CD4-positive, CD25-positive, alpha-beta regulatory T cell (primary cell): ENCODE results near the gene PRPSAP2. TPM values are rescaled to one million over a fixed set of nuclear protein-coding genes. Genes with fewer than 3 reads are reported as not detected.
A peak's percentile ranks its signal among the peaks of the same experiment; 100 is the strongest.
"Not testable (repeated sequence)": the region's sequence is repeated elsewhere in the genome, so short reads cannot be mapped to it uniquely, and the experiment has no call there.

Experiments
- ATAC-seq, 2 donors: fragments of 150-1000 bp; cut with Tn5 transposase; one replicate each; pipeline ENCODE4 v1.10.0; 2021; ENCODE audit warnings: low read depth in 2 of 2, moderate number of reproducible peaks in 2 of 2, moderate library complexity in 1 of 2
- DNase-seq, 3 donors: peaks; one replicate each; pipeline versions ENCODE4 v3.0.0 to v3.0.0-alpha.2; 2012 to 2022; ENCODE audit warnings: mixed read lengths in 1 of 3
- H3K27ac ChIP-seq: one replicate; pipeline ENCODE4 v1.7.0; 2013; ENCODE audit warnings: mild to moderate bottlenecking, low read length; ENCODE audit not compliant: insufficient read depth, poor library complexity, severe bottlenecking
- H3K27me3 ChIP-seq: one replicate; pipeline ENCODE4 v1.7.0; 2013; ENCODE audit warnings: low read length; ENCODE audit not compliant: control insufficient read depth, insufficient read depth
- H3K36me3 ChIP-seq: one replicate; pipeline ENCODE4 v1.7.0; 2013; ENCODE audit warnings: mild to moderate bottlenecking, low read length, moderate library complexity; ENCODE audit not compliant: control insufficient read depth, insufficient read depth
- H3K4me1 ChIP-seq: 2 replicates; pipeline ENCODE4 v1.7.0; 2013; ENCODE audit warnings: mild to moderate bottlenecking, low read length; ENCODE audit not compliant: insufficient read depth, control insufficient read depth, poor library complexity, severe bottlenecking
- H3K4me3 ChIP-seq: one replicate; pipeline ENCODE4 v1.7.0; 2013; ENCODE audit warnings: low read depth, mild to moderate bottlenecking, low read length, moderate library complexity
- H3K9me3 ChIP-seq, 2 experiments: 1 replicate in 1 of 2; 2 replicates in 1 of 2; pipeline ENCODE4 v1.7.0; 2013; ENCODE audit warnings: low read length in 2 of 2, mild to moderate bottlenecking in 1 of 2, moderate library complexity in 1 of 2; ENCODE audit not compliant: control insufficient read depth in 2 of 2
- H3K27ac Mint-ChIP-seq, 3 donors: one replicate each; pipeline ENCODE4 v1.8.0; 2020 to 2022; ENCODE audit warnings: mild to moderate bottlenecking in 3 of 3, mixed read lengths in 3 of 3, moderate library complexity in 2 of 3
- H3K27me3 Mint-ChIP-seq: one replicate; pipeline ENCODE4 v1.8.0; 2022; ENCODE audit warnings: mild to moderate bottlenecking, mixed read lengths
- H3K36me3 Mint-ChIP-seq: one replicate; pipeline ENCODE4 v1.8.0; 2020; ENCODE audit warnings: mixed read lengths
- H3K4me1 Mint-ChIP-seq, 4 donors: one replicate each; pipeline ENCODE4 v1.8.0; 2020 to 2022; ENCODE audit warnings: mixed read lengths in 4 of 4, mild to moderate bottlenecking in 1 of 4
- H3K4me3 Mint-ChIP-seq, 4 donors: one replicate each; pipeline ENCODE4 v1.8.0; 2020 to 2022; ENCODE audit warnings: mild to moderate bottlenecking in 4 of 4, mixed read lengths in 4 of 4, moderate library complexity in 3 of 4
- H3K9me3 Mint-ChIP-seq, 7 donors: one replicate each; pipeline ENCODE4 v1.8.0; 2020 to 2022; ENCODE audit warnings: mixed read lengths in 7 of 7, mild to moderate bottlenecking in 3 of 7, moderate library complexity in 2 of 7
- polyA plus RNA-seq, 4 donors: library from polyadenylated mRNA; unstranded; fragments of 300-500 nt; fragmentation: Illumina TruSeq; gene quantifications; one replicate each; pipeline ENCODE4 v1.2.3, GENCODE V29; 2021
- total RNA-seq: library from RNA; stranded (reverse); gene quantifications from one replicate; pipeline ENCODE4 v1.2.3, GENCODE V29; 2022

Gene PRPSAP2
- total and polyA plus RNA-seq, 5 donors from 2014 or later, result 41.5 to 59.5 (median 45.8) TPM

- no peak for DNase-seq
- H3K36me3 ChIP-seq, result peaks cover 12% of the 10 kb centered on the region
- H3K27ac ChIP-seq, result no peak overlapping the region
- peaks cover 27% of the 10 kb centered on the region for H3K4me1 ChIP-seq
- H3K27ac Mint-ChIP-seq, result no peak overlapping the region
- ATAC-seq, result no peak
- H3K36me3 Mint-ChIP-seq, result peaks cover 8% of the 10 kb centered on the region
- no peaks in the 10 kb centered on the region for H3K27me3 ChIP-seq
- no peaks in the 10 kb centered on the region for H3K9me3 ChIP-seq
- H3K4me1 Mint-ChIP-seq, result peaks cover 22 to 60% (median 26%) of the 10 kb centered on the region in 4 donors
- no peak overlapping the region for H3K4me3 ChIP-seq
- no peaks in the 10 kb centered on the region for H3K9me3 Mint-ChIP-seq
- H3K27me3 Mint-ChIP-seq, result no peaks in the 10 kb centered on the region
- H3K4me3 Mint-ChIP-seq, result peak overlapping the region in 3 of 4 donors; percentile 4 to 46 (median 15)
These were observed 4.1 kb downstream of the PRPSAP2 start for GRCh38 chr17:18862011-18862410.

GRCh38 chr17:18864996-18865395 lies 7.1 kb downstream of the PRPSAP2 start:
- H3K4me1 ChIP-seq, H3K27me3 ChIP-seq, H3K9me3 Mint-ChIP-seq, H3K27ac Mint-ChIP-seq, H3K4me3 Mint-ChIP-seq, H3K27ac ChIP-seq, ATAC-seq, H3K4me3 ChIP-seq, H3K9me3 ChIP-seq, H3K27me3 Mint-ChIP-seq, DNase-seq: not testable (repeated sequence)
- H3K4me1 Mint-ChIP-seq, result peaks cover 17 to 47% (median 21%) of the 10 kb centered on the region in 4 donors
- peaks cover 21% of the 10 kb centered on the region for H3K36me3 Mint-ChIP-seq
- peaks cover 37% of the 10 kb centered on the region for H3K36me3 ChIP-seq

- peaks cover 5 to 27% (median 10%) of the 10 kb centered on the region in 4 donors for H3K4me1 Mint-ChIP-seq
- no peak overlapping the region for H3K4me3 Mint-ChIP-seq
- no peak overlapping the region for H3K4me3 ChIP-seq
- H3K27ac Mint-ChIP-seq, result peak overlapping the region in 1 of 3 donors; percentile 80
- no peak overlapping the region for H3K27ac ChIP-seq
- H3K27me3 ChIP-seq, result no peaks in the 10 kb centered on the region
- no peaks in the 10 kb centered on the region for H3K4me1 ChIP-seq
- peaks cover 23% of the 10 kb centered on the region for H3K36me3 Mint-ChIP-seq
- no peaks in the 10 kb centered on the region for H3K9me3 Mint-ChIP-seq
- ATAC-seq (no peak), DNase-seq (no peak)
- H3K36me3 ChIP-seq, result peaks cover 50% of the 10 kb centered on the region
- H3K27me3 Mint-ChIP-seq, result no peaks in the 10 kb centered on the region
- H3K9me3 ChIP-seq, result no peaks in the 10 kb centered on the region
These were observed 9.2 kb downstream of the PRPSAP2 start for GRCh38 chr17:18866866-18867813.

GRCh38 chr17:18877104-18877645 lies 19.2 kb downstream of the PRPSAP2 start:
- Mint-ChIP-seq H3K36me3 (peaks cover 31% of the 10 kb centered on the region), H3K27ac (peak overlapping the region in 1 of 3 donors; percentile 20), H3K4me1 (peaks cover 0 to 11% (median 5%) of the 10 kb centered on the region in 4 donors), H3K9me3 (no peaks in the 10 kb centered on the region), H3K27me3 (no peaks in the 10 kb centered on the region), H3K4me3 (no peak overlapping the region)
- Histone ChIP-seq H3K9me3 (no peaks in the 10 kb centered on the region), H3K4me3 (no peak overlapping the region), H3K4me1 (no peaks in the 10 kb centered on the region), H3K27ac (no peak overlapping the region), H3K27me3 (no peaks in the 10 kb centered on the region), H3K36me3 (peaks cover 70% of the 10 kb centered on the region)
- DNase-seq (no peak), ATAC-seq (no peak)

GRCh38 chr17:18888766-18889290 lies 30.9 kb downstream of the PRPSAP2 start:
- no peak for ATAC-seq
- peaks cover 45% of the 10 kb centered on the region for H3K36me3 Mint-ChIP-seq

GRCh38 chr17:18889658-18890057 lies 31.7 kb downstream of the PRPSAP2 start:
- Mint-ChIP-seq H3K4me3 (no peak overlapping the region), H3K27me3 (no peaks in the 10 kb centered on the region), H3K9me3 (no peaks in the 10 kb centered on the region), H3K27ac (peak overlapping the region in 2 of 3 donors; percentile 29 to 46), H3K4me1 (peaks cover 8 to 21% (median 15%) of the 10 kb centered on the region in 4 donors), H3K36me3 (peaks cover 42% of the 10 kb centered on the region)
- H3K4me3 ChIP-seq, result no peak overlapping the region
- H3K36me3 ChIP-seq, result peaks cover 45% of the 10 kb centered on the region
- H3K9me3 ChIP-seq, result no peaks in the 10 kb centered on the region
- no peak overlapping the region for H3K27ac ChIP-seq
- H3K4me1 ChIP-seq, result no peaks in the 10 kb centered on the region
- ATAC-seq (no peak), DNase-seq (no peak)
- no peaks in the 10 kb centered on the region for H3K27me3 ChIP-seq

More at GRCh38 chr17:18888766-18889290, 30.9 kb downstream of the PRPSAP2 start:
- Mint-ChIP-seq H3K27me3 (no peaks in the 10 kb centered on the region), H3K4me1 (peaks cover 8 to 24% (median 16%) of the 10 kb centered on the region in 4 donors), H3K4me3 (no peak overlapping the region), H3K27ac (peak overlapping the region in 2 of 3 donors; percentile 21 to 29), H3K9me3 (no peaks in the 10 kb centered on the region)
- no peak for DNase-seq
- H3K4me3 ChIP-seq, result no peak overlapping the region
- no peak overlapping the region for H3K27ac ChIP-seq
- H3K9me3 ChIP-seq, result no peaks in the 10 kb centered on the region
- no peaks in the 10 kb centered on the region for H3K4me1 ChIP-seq
- no peaks in the 10 kb centered on the region for H3K27me3 ChIP-seq
- peaks cover 53% of the 10 kb centered on the region for H3K36me3 ChIP-seq

- H3K36me3 Mint-ChIP-seq, result peaks cover 40% of the 10 kb centered on the region
- no peak overlapping the region for H3K4me3 Mint-ChIP-seq
- no peak overlapping the region for H3K27ac Mint-ChIP-seq
These were observed 33.6 kb downstream of the PRPSAP2 start for GRCh38 chr17:18891541-18891940.

More at GRCh38 chr17:18891541-18891940, 33.6 kb downstream of the PRPSAP2 start:
- H3K27me3 ChIP-seq, result no peaks in the 10 kb centered on the region
- H3K4me3 ChIP-seq, result no peak overlapping the region
- DNase-seq (no peak), ATAC-seq (no peak)
- no peaks in the 10 kb centered on the region for H3K9me3 Mint-ChIP-seq
- peaks cover 36% of the 10 kb centered on the region for H3K36me3 ChIP-seq
- no peaks in the 10 kb centered on the region for H3K9me3 ChIP-seq
- H3K27ac ChIP-seq, result no peak overlapping the region
- no peaks in the 10 kb centered on the region for H3K27me3 Mint-ChIP-seq
- H3K4me1 ChIP-seq, result no peaks in the 10 kb centered on the region
- peaks cover 8 to 25% (median 20%) of the 10 kb centered on the region in 4 donors for H3K4me1 Mint-ChIP-seq
